ENCODE measurements around the gene GNA15.

GNA15 gene

DNA sequence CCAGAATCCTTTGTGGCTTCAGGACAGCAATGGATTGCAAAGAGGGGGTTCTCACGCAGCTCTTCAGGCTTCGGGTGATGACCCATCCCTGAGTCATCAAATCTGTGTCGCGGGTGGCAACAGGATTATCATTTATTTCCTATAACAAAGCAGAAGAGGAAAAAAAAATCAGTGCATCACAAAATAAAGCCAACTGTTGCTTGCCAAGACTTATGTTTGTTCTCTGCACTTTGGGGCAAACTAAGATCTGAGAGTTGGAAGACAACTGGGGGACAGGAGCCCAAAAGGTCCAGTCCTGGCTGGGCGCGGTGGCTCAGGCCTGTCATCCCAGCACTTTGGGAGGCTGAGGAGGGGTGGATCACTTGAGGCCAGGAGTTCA is 6.4 kb downstream of the GNA15 start:
- no peaks in the 10 kb centered on the region for H4K20me1 ChIP-seq (ENCODE audit: low read depth, low read length)
- H3K27me3 ChIP-seq (ENCODE audit: low read length) = no peaks in the 10 kb centered on the region
- no peaks in the 10 kb centered on the region for H3K9me3 ChIP-seq (ENCODE audit: insufficient read depth, low read length)
- no peak overlapping the region for H3K9ac ChIP-seq (ENCODE audit: low read length)
- H3F3A ChIP-seq (ENCODE audit: insufficient read depth) = no peaks in the 10 kb centered on the region
- no peak for TF ChIP-seq EZH2phosphoT487 (conservative IDR thresholded peaks at IDR 0.05; ENCODE audit: low read length)
- TF ChIP-seq, protein P1, sequence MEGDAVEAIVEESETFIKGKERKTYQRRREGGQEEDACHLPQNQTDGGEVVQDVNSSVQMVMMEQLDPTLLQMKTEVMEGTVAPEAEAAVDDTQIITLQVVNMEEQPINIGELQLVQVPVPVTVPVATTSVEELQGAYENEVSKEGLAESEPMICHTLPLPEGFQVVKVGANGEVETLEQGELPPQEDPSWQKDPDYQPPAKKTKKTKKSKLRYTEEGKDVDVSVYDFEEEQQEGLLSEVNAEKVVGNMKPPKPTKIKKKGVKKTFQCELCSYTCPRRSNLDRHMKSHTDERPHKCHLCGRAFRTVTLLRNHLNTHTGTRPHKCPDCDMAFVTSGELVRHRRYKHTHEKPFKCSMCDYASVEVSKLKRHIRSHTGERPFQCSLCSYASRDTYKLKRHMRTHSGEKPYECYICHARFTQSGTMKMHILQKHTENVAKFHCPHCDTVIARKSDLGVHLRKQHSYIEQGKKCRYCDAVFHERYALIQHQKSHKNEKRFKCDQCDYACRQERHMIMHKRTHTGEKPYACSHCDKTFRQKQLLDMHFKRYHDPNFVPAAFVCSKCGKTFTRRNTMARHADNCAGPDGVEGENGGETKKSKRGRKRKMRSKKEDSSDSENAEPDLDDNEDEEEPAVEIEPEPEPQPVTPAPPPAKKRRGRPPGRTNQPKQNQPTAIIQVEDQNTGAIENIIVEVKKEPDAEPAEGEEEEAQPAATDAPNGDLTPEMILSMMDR (IDR thresholded peaks at IDR 0.05; ENCODE audit: insufficient read depth, low read length, poor library complexity, severe bottlenecking) = no peak
- H3K4me3 ChIP-seq (ENCODE audit: insufficient read depth, low read length, poor library complexity, severe bottlenecking) = no peak overlapping the region
- H3K79me2 ChIP-seq (ENCODE audit: insufficient read depth, low read length) = no peaks in the 10 kb centered on the region
- no peaks in the 10 kb centered on the region for H3K36me3 ChIP-seq (ENCODE audit: low read length)
- no peak overlapping the region for H3K4me2 ChIP-seq (ENCODE audit: low read depth, low read length, poor library complexity, severe bottlenecking)
- H3K9me2 ChIP-seq (replicated peaks; ENCODE audit: insufficient read depth, low read length) = no peaks in the 10 kb centered on the region
- H2AFZ ChIP-seq (ENCODE audit: low read depth, low read length, severe bottlenecking) = no peak overlapping the region
- H3K27ac ChIP-seq (ENCODE audit: low read depth, low read length) = no peak overlapping the region

GRCh38 chr19:3142781-3143337 is 7.0 kb downstream of the GNA15 start:
- Histone ChIP-seq H3K4me2 (ENCODE audit: low read depth, low read length, poor library complexity, severe bottlenecking) (no peak overlapping the region), H3K79me2 (ENCODE audit: insufficient read depth, low read length) (no peaks in the 10 kb centered on the region), H3K36me3 (ENCODE audit: low read length) (no peaks in the 10 kb centered on the region), H2AFZ (ENCODE audit: low read depth, low read length, severe bottlenecking) (no peak overlapping the region), H3K4me3 (ENCODE audit: insufficient read depth, low read length, poor library complexity, severe bottlenecking) (no peak overlapping the region), H3K9me3 (ENCODE audit: insufficient read depth, low read length) (no peaks in the 10 kb centered on the region), H3K27me3 (ENCODE audit: low read length) (no peaks in the 10 kb centered on the region), H3K9ac (ENCODE audit: low read length) (no peak overlapping the region), H4K20me1 (ENCODE audit: low read depth, low read length) (no peaks in the 10 kb centered on the region), H3F3A (ENCODE audit: insufficient read depth) (no peaks in the 10 kb centered on the region), H3K9me2 (replicated peaks; ENCODE audit: insufficient read depth, low read length) (no peaks in the 10 kb centered on the region), H3K27ac (ENCODE audit: low read depth, low read length) (no peak overlapping the region)
- TF ChIP-seq, protein P1 (IDR thresholded peaks at IDR 0.05; ENCODE audit: insufficient read depth, low read length, poor library complexity, severe bottlenecking) = no peak
- TF ChIP-seq EZH2phosphoT487 (conservative IDR thresholded peaks at IDR 0.05; ENCODE audit: low read length) = no peak

DNA sequence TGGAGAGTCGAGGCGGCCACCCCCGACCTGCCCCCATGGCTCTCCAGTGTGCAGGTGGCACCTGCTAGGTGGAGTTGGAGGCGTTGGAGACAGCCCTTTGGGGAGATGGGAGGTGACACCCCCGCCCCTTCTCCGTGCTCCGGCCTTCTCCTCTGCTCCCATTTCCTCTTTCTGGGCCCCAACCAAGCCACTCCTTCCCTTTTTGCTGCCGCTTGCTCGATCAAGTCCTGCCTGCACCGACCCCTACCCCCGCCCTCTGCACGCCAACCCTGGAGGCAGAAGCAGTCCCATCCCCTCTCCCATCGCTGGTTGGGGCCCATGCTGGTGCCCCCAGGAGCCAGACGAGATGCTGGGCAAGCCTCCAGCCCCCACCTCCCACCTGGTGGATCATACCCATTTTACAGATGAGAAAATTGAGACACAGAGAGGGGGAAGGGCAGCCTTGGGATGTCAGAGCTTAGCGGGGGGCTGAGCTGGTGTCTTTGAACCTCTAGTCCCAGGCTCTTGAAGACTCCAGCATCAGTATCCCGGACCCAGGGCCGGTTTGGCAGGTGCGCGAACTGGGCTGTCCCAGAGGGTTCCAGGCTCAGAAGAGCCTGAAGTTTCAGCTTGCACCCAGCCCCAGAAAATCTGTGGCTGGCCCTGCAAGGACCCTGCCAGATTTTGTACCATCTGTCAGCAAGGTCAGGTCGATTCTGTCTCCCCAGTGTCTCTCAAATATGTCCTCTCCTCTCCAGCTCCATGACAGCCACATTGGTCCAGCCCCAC is 10.3 kb downstream of the GNA15 start:
- Histone ChIP-seq H3K79me2 (ENCODE audit: insufficient read depth, low read length) (no peaks in the 10 kb centered on the region), H3K27ac (ENCODE audit: low read depth, low read length) (no peak overlapping the region), H3K4me3 (ENCODE audit: insufficient read depth, low read length, poor library complexity, severe bottlenecking) (no peak overlapping the region), H3K9ac (ENCODE audit: low read length) (no peak overlapping the region), H3K9me3 (ENCODE audit: insufficient read depth, low read length) (no peaks in the 10 kb centered on the region), H4K20me1 (ENCODE audit: low read depth, low read length) (no peaks in the 10 kb centered on the region), H3F3A (ENCODE audit: insufficient read depth) (no peaks in the 10 kb centered on the region), H2AFZ (ENCODE audit: low read depth, low read length, severe bottlenecking) (no peak overlapping the region), H3K36me3 (ENCODE audit: low read length) (no peaks in the 10 kb centered on the region), H3K27me3 (ENCODE audit: low read length) (no peaks in the 10 kb centered on the region), H3K4me2 (ENCODE audit: low read depth, low read length, poor library complexity, severe bottlenecking) (no peak overlapping the region), H3K9me2 (replicated peaks; ENCODE audit: insufficient read depth, low read length) (no peaks in the 10 kb centered on the region)
- TF ChIP-seq, protein P1 (IDR thresholded peaks at IDR 0.05; ENCODE audit: insufficient read depth, low read length, poor library complexity, severe bottlenecking) = no peak
- TF ChIP-seq EZH2phosphoT487 (conservative IDR thresholded peaks at IDR 0.05; ENCODE audit: low read length) = no peak
